Keratinocyte (primary cell): ENCODE results near the gene LIPJ.

Source experiments
- CTCF ChIP-seq, 3 experiments: IDR thresholded peaks in 1 of 3; conservative IDR thresholded peaks in 1 of 3; optimal IDR thresholded peaks in 1 of 3; 2 replicates in 2 of 3; 3 replicates in 1 of 3; pipeline versions ENCODE3 to v1.5.1; 2011; ENCODE audit warnings: low read length in 3 of 3, mild to moderate bottlenecking in 3 of 3, moderate library complexity in 2 of 3, control low read depth in 1 of 3, inconsistent platforms in 1 of 3; ENCODE audit not compliant: insufficient read depth in 2 of 3; ENCODE audit errors: extremely low read depth in 1 of 3
- EZH2 ChIP-seq: IDR thresholded peaks from one replicate; pipeline ENCODE4 v1.6.1; 2012; ENCODE audit warnings: inconsistent platforms, mild to moderate bottlenecking, low read length, moderate library complexity

GRCh38 chr10:88586462-88586861, at the start of gene LIPJ:
- no peak for TF ChIP-seq CTCF (optimal IDR thresholded peaks at IDR 0.05 in 1 of 3, IDR thresholded peaks at IDR 0.05 in 1 of 3, conservative IDR thresholded peaks at IDR 0.05 in 1 of 3; ENCODE audit: extremely low read depth in 1 of 3, insufficient read depth in 2 of 3, low read length in 3 of 3)
- no peak for TF ChIP-seq EZH2
